ENCODE data around the gene ABCC9. TPM values are rescaled to one million over a fixed set of nuclear protein-coding genes. Genes with fewer than 3 reads are reported as not detected.

The ABCC9 gene
- total RNA-seq, 1 donor from 2014 or later, result 19.8 TPM

GRCh38 chr12:21971344-21971743, 30.1 kb upstream of the ABCC9 start:
- H3K9me3 ChIP-seq, result no peaks in the 10 kb centered on the region
- no peak overlapping the region for H3K4me3 ChIP-seq
- no peak for TF ChIP-seq CTCF (IDR thresholded peaks at IDR 0.05)
- H3K4me1 ChIP-seq, result no peaks in the 10 kb centered on the region
- no peak overlapping the region for H3K27ac ChIP-seq
- no peak for DNase-seq (ENCODE audit: low spot score in 2 of 2)
- H3K36me3 ChIP-seq, result no peaks in the 10 kb centered on the region
- H3K27me3 ChIP-seq, result no peaks in the 10 kb centered on the region
- intact Hi-C loops (cut with DNase I), result no loop called here

- Histone ChIP-seq H3K27ac (no peak overlapping the region), H3K36me3 (no peaks in the 10 kb centered on the region), H3K4me1 (no peaks in the 10 kb centered on the region), H3K4me3 (no peak overlapping the region), H3K9me3 (no peaks in the 10 kb centered on the region), H3K27me3 (no peaks in the 10 kb centered on the region)
- DNase-seq (ENCODE audit: low spot score in 2 of 2), result no peak
- TF ChIP-seq CTCF (IDR thresholded peaks at IDR 0.05), result no peak
- intact Hi-C loops (cut with DNase I), result no loop called here
These were observed 21.6 kb upstream of the ABCC9 start for GRCh38 chr12:21962821-21963220.

GRCh38 chr12:21962236-21962635, 21.0 kb upstream of the ABCC9 start:
- no peak for DNase-seq (ENCODE audit: low spot score in 2 of 2)
- H3K36me3 ChIP-seq, result no peaks in the 10 kb centered on the region
- no peaks in the 10 kb centered on the region for H3K9me3 ChIP-seq
- no peak overlapping the region for H3K4me3 ChIP-seq
- intact Hi-C loops (cut with DNase I), result no loop called here
- no peak overlapping the region for H3K27ac ChIP-seq
- no peak for TF ChIP-seq CTCF (IDR thresholded peaks at IDR 0.05)
- H3K27me3 ChIP-seq, result no peaks in the 10 kb centered on the region
- H3K4me1 ChIP-seq, result no peaks in the 10 kb centered on the region

GRCh38 chr12:21950649-21951048, 9.4 kb upstream of the ABCC9 start:
- Histone ChIP-seq H3K27ac (no peak overlapping the region), H3K4me3 (no peak overlapping the region), H3K27me3 (no peaks in the 10 kb centered on the region), H3K9me3 (peaks cover 0 to 30% of the 10 kb centered on the region in 2 donors), H3K4me1 (no peaks in the 10 kb centered on the region), H3K36me3 (no peaks in the 10 kb centered on the region)
- no peak for TF ChIP-seq CTCF (IDR thresholded peaks at IDR 0.05)
- DNase-seq (ENCODE audit: low spot score in 2 of 2), result no peak
- intact Hi-C loops (cut with DNase I), result no loop called here

- Histone ChIP-seq H3K36me3 (no peaks in the 10 kb centered on the region), H3K27ac (no peak overlapping the region), H3K27me3 (no peaks in the 10 kb centered on the region), H3K4me3 (no peak overlapping the region), H3K9me3 (peaks cover 0 to 30% of the 10 kb centered on the region in 2 donors), H3K4me1 (no peaks in the 10 kb centered on the region)
- no peak for DNase-seq (ENCODE audit: low spot score in 2 of 2)
- TF ChIP-seq CTCF (IDR thresholded peaks at IDR 0.05), result no peak
- intact Hi-C loops (cut with DNase I), result no loop called here
These were observed 7.8 kb upstream of the ABCC9 start for GRCh38 chr12:21949036-21949435.

- intact Hi-C loops (cut with DNase I), result no loop called here
- no peaks in the 10 kb centered on the region for H3K27me3 ChIP-seq
- no peak for TF ChIP-seq CTCF (IDR thresholded peaks at IDR 0.05)
- H3K27ac ChIP-seq, result no peak overlapping the region
- no peak overlapping the region for H3K4me3 ChIP-seq
- DNase-seq (ENCODE audit: low spot score in 2 of 2), result no peak
- H3K9me3 ChIP-seq, result peaks cover 0 to 30% of the 10 kb centered on the region in 2 donors
- H3K36me3 ChIP-seq, result no peaks in the 10 kb centered on the region
- no peaks in the 10 kb centered on the region for H3K4me1 ChIP-seq
These were observed 5.8 kb upstream of the ABCC9 start for GRCh38 chr12:21946983-21947382.
